Keratinocyte (primary cell): ENCODE measurements around the gene ULK4. TPM values are rescaled to one million over a fixed set of nuclear protein-coding genes. Genes with fewer than 3 reads are reported as not detected.
"Not testable (repeated sequence)": the region's sequence is repeated elsewhere in the genome, so short reads cannot be mapped to it uniquely, and the experiment has no call there.

Source experiments
- DNase-seq: peaks from one replicate; pipeline ENCODE4 v3.0.0-alpha.2; 2011; ENCODE audit warnings: low read depth, missing footprints, low spot score
- FAIRE-seq: peaks from 2 replicates; lab custom pipeline; 2011; peaks lifted over from hg19 to GRCh38; lab: Jason Lieb, UNC
- H2AFZ ChIP-seq: 2 replicates; pipeline ENCODE4 v1.6.0; 2012; ENCODE audit warnings: low read length, control low read depth, inconsistent platforms; ENCODE audit not compliant: control insufficient read depth
- H3K27ac ChIP-seq: 2 replicates; pipeline ENCODE4 v1.5.1; 2011; ENCODE audit warnings: low read length; ENCODE audit not compliant: control insufficient read depth, insufficient read depth
- H3K27me3 ChIP-seq: 3 replicates; pipeline ENCODE4 v1.6.0; 2011; ENCODE audit warnings: low read length; ENCODE audit not compliant: control insufficient read depth, insufficient read depth; ENCODE audit errors: extremely low read depth
- H3K36me3 ChIP-seq, 2 experiments: 2 replicates in 1 of 2; 3 replicates in 1 of 2; pipeline ENCODE4 v1.5.1; 2011; ENCODE audit warnings: low read length in 2 of 2, mild to moderate bottlenecking in 1 of 2; ENCODE audit not compliant: control insufficient read depth in 2 of 2, insufficient read depth in 2 of 2; ENCODE audit errors: extremely low read depth in 1 of 2
- H3K4me1 ChIP-seq: 3 replicates; pipeline ENCODE4 v1.5.1; 2011; ENCODE audit warnings: low read length; ENCODE audit not compliant: control insufficient read depth, insufficient read depth; ENCODE audit errors: extremely low read depth
- H3K4me2 ChIP-seq: 3 replicates; pipeline ENCODE4 v1.6.0; 2011; ENCODE audit warnings: low read depth, low read length; ENCODE audit not compliant: control insufficient read depth, insufficient read depth; ENCODE audit errors: extremely low read depth
- H3K4me3 ChIP-seq, 3 experiments: fragments of 200-600 bp in 1 of 3; sonication (generic) in 1 of 3; 2 replicates in 2 of 3; 3 replicates in 1 of 3; pipeline ENCODE4 v1.5.1; 2011 to 2016; ENCODE audit warnings: low read length in 3 of 3, mild to moderate bottlenecking in 3 of 3, control low read depth in 2 of 3, inconsistent platforms in 1 of 3, low read depth in 1 of 3, mixed read lengths in 1 of 3, mixed run types in 1 of 3, moderate library complexity in 1 of 3; ENCODE audit not compliant: control insufficient read depth in 2 of 3, insufficient read depth in 2 of 3; ENCODE audit errors: extremely low read depth in 1 of 3
- H3K79me2 ChIP-seq: 2 replicates; pipeline ENCODE4 v1.6.0; 2012; ENCODE audit warnings: low read length; ENCODE audit not compliant: control insufficient read depth, insufficient read depth
- H3K9ac ChIP-seq: 3 replicates; pipeline ENCODE4 v1.6.0; 2011; ENCODE audit warnings: low read length; ENCODE audit not compliant: control insufficient read depth, insufficient read depth; ENCODE audit errors: extremely low read depth
- H3K9me1 ChIP-seq: 3 replicates; pipeline ENCODE4 v1.6.0; 2011; ENCODE audit warnings: low read length; ENCODE audit not compliant: control insufficient read depth, insufficient read depth; ENCODE audit errors: extremely low read depth
- H3K9me3 ChIP-seq: 2 replicates; pipeline ENCODE4 v1.5.1; 2012; ENCODE audit warnings: low read depth, low read length; ENCODE audit not compliant: control insufficient read depth
- H4K20me1 ChIP-seq: 3 replicates; pipeline ENCODE4 v1.6.0; 2011; ENCODE audit warnings: low read length; ENCODE audit not compliant: control insufficient read depth, insufficient read depth; ENCODE audit errors: extremely low read depth
- EZH2 ChIP-seq: IDR thresholded peaks from one replicate; pipeline ENCODE4 v1.6.1; 2012; ENCODE audit warnings: inconsistent platforms, mild to moderate bottlenecking, low read length, moderate library complexity
- dilution Hi-C: fragments of 300-500 bp; cut with MboI; formaldehyde crosslinking; loops from one replicate; pipeline ENCODE4 v1.7.0; 2020; ENCODE audit warnings: low sequenced_read_pairs; ENCODE audit not compliant: extremely low pct_ligation_motif_present
- polyA plus RNA-seq, 5 experiments: library from polyadenylated mRNA; depleted of rRNA in 3 of 5; stranded (reverse) in 3 of 5; stranded (forward) in 1 of 5; unstranded in 1 of 5; fragments of >200 nt; gene quantifications; 1 replicate in 1 of 5; 2 replicates in 3 of 5; 3 replicates in 1 of 5; pipeline versions ENCODE4 v1.2.1 to v1.2.3, GENCODE V29; 2011 to 2012; ENCODE audit warnings: missing spikeins in 2 of 5, low read depth in 1 of 5, low replicate concordance in 1 of 5
- TF ChIP-seq, protein P1 (sequence below), 3 experiments: IDR thresholded peaks in 1 of 3; conservative IDR thresholded peaks in 1 of 3; optimal IDR thresholded peaks in 1 of 3; 2 replicates in 2 of 3; 3 replicates in 1 of 3; pipeline versions ENCODE3 to v1.5.1; 2011; ENCODE audit warnings: low read length in 3 of 3, mild to moderate bottlenecking in 3 of 3, moderate library complexity in 2 of 3, control low read depth in 1 of 3, inconsistent platforms in 1 of 3; ENCODE audit not compliant: insufficient read depth in 2 of 3; ENCODE audit errors: extremely low read depth in 1 of 3

ULK4 gene
- polyA plus RNA-seq, 1 donor (not counting 4 experiments of a cell fraction or from before 2014, with no cell fraction given) = 6.1 TPM

DNA sequence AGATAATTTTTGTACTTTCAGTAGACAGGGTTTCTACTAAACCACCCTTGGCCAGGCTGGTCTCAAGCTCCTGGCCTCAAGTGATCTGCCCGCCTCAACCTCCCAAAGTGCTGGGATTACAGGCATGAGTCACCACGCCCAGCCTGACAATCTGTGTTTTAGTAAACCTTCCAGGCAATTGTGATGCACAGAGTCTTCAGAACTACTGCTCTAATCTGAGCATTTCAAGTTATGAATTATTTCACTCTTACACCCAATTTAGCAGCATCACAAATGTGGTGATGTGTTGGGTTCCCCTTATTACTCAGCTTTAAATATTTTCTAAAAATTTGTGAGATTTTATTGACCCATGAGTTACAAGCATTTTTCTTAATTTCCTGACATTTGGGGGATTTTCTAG is 94.4 kb downstream of the ULK4 start:
- no peaks in the 10 kb centered on the region for H3K27me3 ChIP-seq
- dilution Hi-C loops = no loop called here

DNA sequence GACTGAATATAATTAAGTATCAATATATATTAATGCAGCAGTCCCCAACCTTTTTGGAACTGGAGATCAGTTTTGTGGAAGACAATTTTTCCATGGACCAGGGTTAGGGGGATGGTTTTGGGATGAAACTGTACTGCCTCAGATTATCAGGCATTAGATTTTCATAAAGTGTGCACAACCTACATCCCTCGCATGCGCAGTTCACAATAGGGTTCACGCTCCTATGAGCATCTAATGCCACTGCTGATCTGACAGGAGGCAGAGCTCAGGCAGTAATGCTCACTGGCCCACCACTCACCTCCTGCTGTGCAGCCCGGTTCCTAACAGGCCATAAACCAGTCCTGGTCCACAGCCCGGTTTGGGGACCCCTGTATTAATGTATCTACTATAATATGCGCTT is 95.6 kb downstream of the ULK4 start:
- no peaks in the 10 kb centered on the region for H3K36me3 ChIP-seq
- no peaks in the 10 kb centered on the region for H3K27me3 ChIP-seq
- no peak overlapping the region for H3K4me2 ChIP-seq
- no peak overlapping the region for H2AFZ ChIP-seq
- no peaks in the 10 kb centered on the region for H3K79me2 ChIP-seq
- no peaks in the 10 kb centered on the region for H3K4me1 ChIP-seq
- TF ChIP-seq EZH2 = no peak
- dilution Hi-C loops = no loop called here
- no peak overlapping the region for H3K9ac ChIP-seq
- H3K9me3 ChIP-seq = no peaks in the 10 kb centered on the region
- H4K20me1 ChIP-seq = no peaks in the 10 kb centered on the region
- H3K27ac ChIP-seq = no peak overlapping the region
- DNase-seq (no peak), FAIRE-seq (no peak)
- no peaks in the 10 kb centered on the region for H3K9me1 ChIP-seq
- no peak overlapping the region for H3K4me3 ChIP-seq

More for the DNA sequence above, 94.4 kb downstream of the ULK4 start:
- Histone ChIP-seq H3K9ac (no peak overlapping the region), H3K27ac (no peak overlapping the region), H3K79me2 (no peaks in the 10 kb centered on the region), H3K36me3 (no peaks in the 10 kb centered on the region), H4K20me1 (no peaks in the 10 kb centered on the region), H2AFZ (no peak overlapping the region), H3K9me1 (no peaks in the 10 kb centered on the region), H3K4me3 (no peak overlapping the region), H3K4me1 (no peaks in the 10 kb centered on the region), H3K4me2 (no peak overlapping the region), H3K9me3 (no peaks in the 10 kb centered on the region)
- FAIRE-seq (no peak), DNase-seq (no peak)
- no peak for TF ChIP-seq EZH2
- TF ChIP-seq, protein P1, sequence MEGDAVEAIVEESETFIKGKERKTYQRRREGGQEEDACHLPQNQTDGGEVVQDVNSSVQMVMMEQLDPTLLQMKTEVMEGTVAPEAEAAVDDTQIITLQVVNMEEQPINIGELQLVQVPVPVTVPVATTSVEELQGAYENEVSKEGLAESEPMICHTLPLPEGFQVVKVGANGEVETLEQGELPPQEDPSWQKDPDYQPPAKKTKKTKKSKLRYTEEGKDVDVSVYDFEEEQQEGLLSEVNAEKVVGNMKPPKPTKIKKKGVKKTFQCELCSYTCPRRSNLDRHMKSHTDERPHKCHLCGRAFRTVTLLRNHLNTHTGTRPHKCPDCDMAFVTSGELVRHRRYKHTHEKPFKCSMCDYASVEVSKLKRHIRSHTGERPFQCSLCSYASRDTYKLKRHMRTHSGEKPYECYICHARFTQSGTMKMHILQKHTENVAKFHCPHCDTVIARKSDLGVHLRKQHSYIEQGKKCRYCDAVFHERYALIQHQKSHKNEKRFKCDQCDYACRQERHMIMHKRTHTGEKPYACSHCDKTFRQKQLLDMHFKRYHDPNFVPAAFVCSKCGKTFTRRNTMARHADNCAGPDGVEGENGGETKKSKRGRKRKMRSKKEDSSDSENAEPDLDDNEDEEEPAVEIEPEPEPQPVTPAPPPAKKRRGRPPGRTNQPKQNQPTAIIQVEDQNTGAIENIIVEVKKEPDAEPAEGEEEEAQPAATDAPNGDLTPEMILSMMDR (optimal IDR thresholded peaks at IDR 0.05 in 1 of 3, IDR thresholded peaks at IDR 0.05 in 1 of 3, conservative IDR thresholded peaks at IDR 0.05 in 1 of 3; ENCODE audit: extremely low read depth in 1 of 3, insufficient read depth in 2 of 3, low read length in 3 of 3) = no peak

DNA sequence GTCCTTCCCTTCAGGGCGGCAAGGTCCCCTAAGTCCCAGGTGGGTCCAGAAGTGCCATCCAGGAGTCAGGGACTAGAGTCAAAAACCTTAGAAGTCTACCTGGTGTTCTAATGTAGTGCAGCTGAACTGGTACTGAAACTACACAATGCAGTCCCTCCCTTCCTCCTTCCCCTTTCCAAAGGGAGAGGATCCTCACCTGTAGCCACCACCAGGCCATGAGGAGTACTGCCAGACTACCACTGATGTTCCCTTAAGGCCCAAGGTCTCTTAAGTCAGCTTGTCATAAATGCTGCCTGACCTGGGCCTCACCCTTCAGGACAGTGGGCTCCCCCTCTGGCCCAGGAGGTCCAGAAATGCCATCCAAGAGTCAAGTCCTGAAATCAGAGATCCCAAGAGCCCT is 98.9 kb downstream of the ULK4 start:
- dilution Hi-C loops = no loop called here
- Histone ChIP-seq H3K27me3 (no peaks in the 10 kb centered on the region), H3K27ac (no peak overlapping the region), H2AFZ (no peak overlapping the region), H3K36me3 (no peaks in the 10 kb centered on the region), H4K20me1 (no peaks in the 10 kb centered on the region), H3K4me1 (no peaks in the 10 kb centered on the region), H3K9me3 (no peaks in the 10 kb centered on the region), H3K79me2 (no peaks in the 10 kb centered on the region), H3K4me3 (no peak overlapping the region), H3K9me1 (no peaks in the 10 kb centered on the region), H3K4me2 (no peak overlapping the region), H3K9ac (no peak overlapping the region)
- TF ChIP-seq, protein P1 (optimal IDR thresholded peaks at IDR 0.05 in 1 of 3, IDR thresholded peaks at IDR 0.05 in 1 of 3, conservative IDR thresholded peaks at IDR 0.05 in 1 of 3; ENCODE audit: extremely low read depth in 1 of 3, insufficient read depth in 2 of 3, low read length in 3 of 3) = peak; percentile 28 to 50 (median 30)
- no peak for TF ChIP-seq EZH2
- FAIRE-seq (no peak), DNase-seq (no peak)

DNA sequence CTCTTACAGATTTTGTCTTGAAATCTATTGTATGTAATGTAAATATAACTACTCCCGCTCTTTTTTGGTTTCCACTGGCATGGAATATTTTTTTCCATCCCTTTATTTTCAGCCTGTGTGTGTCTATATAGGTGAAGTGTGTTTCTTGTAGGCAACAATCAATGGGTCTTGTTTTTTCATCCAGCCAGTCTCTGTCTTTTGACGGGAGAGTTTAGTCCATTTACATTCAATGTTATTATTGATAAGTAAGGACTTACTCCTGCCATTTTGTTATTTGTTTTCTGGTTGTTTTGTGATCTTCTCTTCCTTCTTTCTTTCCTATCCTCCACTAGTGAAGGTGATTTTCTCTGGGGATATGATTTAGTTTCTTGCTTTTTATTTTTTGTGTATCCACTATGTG is 101.4 kb downstream of the ULK4 start:
- H3K36me3 ChIP-seq, H3K4me1 ChIP-seq, dilution Hi-C loops, H3K4me3 ChIP-seq, DNase-seq, FAIRE-seq, H2AFZ ChIP-seq, H3K9ac ChIP-seq, H3K4me2 ChIP-seq, H3K79me2 ChIP-seq, H3K27me3 ChIP-seq, H3K27ac ChIP-seq, H3K9me1 ChIP-seq, H3K9me3 ChIP-seq, H4K20me1 ChIP-seq: not testable (repeated sequence)
